K562 (cell line): Measurements from ENCODE around the gene MBD3. TPM values are rescaled to one million over a fixed set of nuclear protein-coding genes. Genes with fewer than 3 reads are reported as not detected.

Experiments used
- CBX3 ChIP-seq, 2 experiments: IDR thresholded peaks; 1 replicate in 1 of 2; 2 replicates in 1 of 2; pipeline ENCODE4 v1.6.1; 2012; ENCODE audit warnings: inconsistent platforms in 2 of 2, low read length in 2 of 2, borderline replicate concordance in 1 of 2, control low read depth in 1 of 2
- HOMEZ ChIP-seq: fragments of 250-450 bp; sonication (Bioruptor Pico); IDR thresholded peaks from 2 replicates; pipeline ENCODE4 v1.4.0; 2020; ENCODE audit warnings: mild to moderate bottlenecking, moderate library complexity
- NR2F6 ChIP-seq: fragments of 450-650 bp; formaldehyde crosslinking; IDR thresholded peaks from 2 replicates; pipeline ENCODE4 v1.4.0; 2020; ENCODE audit warnings: mild to moderate bottlenecking
- PRDM10 ChIP-seq: fragments of 450-650 bp; IDR thresholded peaks from 2 replicates; pipeline ENCODE4 v1.6.1; 2018; ENCODE audit not compliant: partially characterized antibody
- RBM25 ChIP-seq: fragments of 200-400 bp; formaldehyde crosslinking; IDR thresholded peaks from 2 replicates; pipeline ENCODE4 v1.6.1; 2018; ENCODE audit warnings: low read length, low read depth, moderate library complexity; ENCODE audit not compliant: severe bottlenecking
- RFX5 ChIP-seq: IDR thresholded peaks from 2 replicates; pipeline ENCODE4 v1.6.1; 2011; ENCODE audit warnings: low read depth, mild to moderate bottlenecking, improper control_type of control experiment, low read length
- SNRNP70 ChIP-seq: fragments of 200-400 bp; formaldehyde crosslinking; optimal IDR thresholded peaks from 2 replicates; pipeline ENCODE3; 2017; ENCODE audit warnings: low read depth, low read length
- TCF3 ChIP-seq: sonication (generic); formaldehyde crosslinking; IDR thresholded peaks from 2 replicates; pipeline ENCODE4 v1.4.0; 2020; ENCODE audit warnings: mild to moderate bottlenecking, missing genetic modification reagents
- TRIM25 ChIP-seq: fragments of 450-650 bp; IDR thresholded peaks from 2 replicates; pipeline ENCODE4 v1.7.0; 2016; ENCODE audit warnings: borderline replicate concordance
- ZNF507 ChIP-seq: conservative IDR thresholded peaks from 2 replicates; pipeline ENCODE4 v1.6.1; 2017; ENCODE audit warnings: missing genetic modification characterization, missing compliant biosample characterization
- ZNF707 ChIP-seq: fragments of 250-450 bp; sonication (Bioruptor Pico); conservative IDR thresholded peaks from 2 replicates; pipeline ENCODE4 v1.8.0; 2022; ENCODE audit warnings: inconsistent platforms, mild to moderate bottlenecking, moderate library complexity
- ZNF778 ChIP-seq: fragments of 450-650 bp; formaldehyde crosslinking; IDR thresholded peaks from 2 replicates; pipeline ENCODE4 v1.4.0; 2020; ENCODE audit warnings: mild to moderate bottlenecking, moderate library complexity
- ZSCAN32 ChIP-seq: fragments of 450-650 bp; formaldehyde crosslinking; IDR thresholded peaks from 2 replicates; pipeline ENCODE4 v1.4.0; 2020; ENCODE audit warnings: mild to moderate bottlenecking, moderate library complexity
- polyA plus RNA-seq, 8 experiments: library from polyadenylated mRNA; depleted of rRNA in 4 of 8; stranded (reverse) in 5 of 8; unstranded in 3 of 8; fragments of >200 nt; fragmentation: Nextera tagmentation in 2 of 8; fragmentation: Illumina TruSeq in 1 of 8; extraction: Ambion mirVana in 2 of 8; extraction: Trizol in 1 of 8; gene quantifications; 2 replicates each; pipeline versions ENCODE4 v1.2.1 to v1.2.3, GENCODE V29; 2011 to 2014; ENCODE audit warnings: inconsistent platforms in 1 of 8, missing spikeins in 1 of 8
- total RNA-seq, 7 experiments: library from RNA; depleted of rRNA in 6 of 7; stranded (reverse); fragments of >200 nt in 6 of 7; fragmentation: Illumina TruSeq in 2 of 7; extraction: Trizol in 2 of 7; gene quantifications; 2 replicates each; pipeline versions ENCODE4 v1.2.1 to v1.2.3, GENCODE V29; 2011 to 2021; ENCODE audit warnings: low replicate concordance in 1 of 7

The MBD3 gene
- total and polyA plus RNA-seq, 9 of the 15 experiments (the other 6 are each of a cell fraction or from before 2014, with no cell fraction given) = 0.24 to 137 (median 30.9) TPM

DNA sequence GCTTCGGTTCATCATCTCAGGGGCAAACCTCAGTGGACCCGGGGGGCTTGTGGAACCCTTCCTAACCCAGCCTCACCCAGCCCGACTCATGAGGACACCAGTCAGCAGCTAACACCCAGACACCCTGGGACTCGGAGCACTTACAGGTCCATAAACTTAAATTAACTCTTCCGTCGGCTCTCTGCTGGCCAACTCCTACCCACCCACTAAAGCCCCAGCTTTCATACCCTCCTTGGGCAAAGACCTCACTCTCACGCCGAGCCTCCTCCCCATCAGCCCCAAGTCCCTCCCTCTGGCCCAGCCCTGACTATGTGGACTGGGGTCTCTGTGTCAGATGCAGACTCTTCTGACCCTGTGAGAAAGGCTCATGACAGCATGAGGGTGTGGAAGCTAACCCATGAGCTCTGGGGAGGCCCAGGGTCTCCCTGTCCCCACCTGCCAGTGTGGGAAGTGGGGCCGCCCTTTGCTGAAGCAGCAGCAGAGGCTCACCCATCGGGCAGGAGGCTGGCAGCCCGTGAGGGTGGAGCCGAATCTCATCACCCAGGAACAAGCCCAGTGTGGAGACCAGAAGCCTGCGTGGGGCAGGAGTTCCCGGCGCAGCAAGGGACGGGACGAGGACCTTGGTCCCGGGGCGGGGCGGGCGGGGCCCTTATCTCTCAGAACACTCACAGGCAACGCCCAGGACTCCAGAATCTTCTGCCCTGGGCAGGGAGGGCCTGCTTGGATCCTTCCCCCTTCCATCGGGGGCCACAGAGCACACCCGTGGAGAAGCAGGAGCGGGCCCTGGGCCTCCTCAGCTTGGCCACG is 40.0 kb upstream of the MBD3 start (continued):
- no peak for TF ChIP-seq ZNF778 (CRISPR knock-in tag)
- TF ChIP-seq CBX3 (IDR thresholded peaks at IDR 0.05; ENCODE audit: borderline replicate concordance in 1 of 2, low read length in 2 of 2) = no peak
- no peak for TF ChIP-seq HOMEZ (CRISPR knock-in tag)
- no peak for TF ChIP-seq ZNF707
- TF ChIP-seq PRDM10 = peak; percentile 90
- peak; percentile 90 for TF ChIP-seq TCF3 (CRISPR knock-in tag)
- TF ChIP-seq ZSCAN32 (CRISPR knock-in tag) = no peak
- no peak for TF ChIP-seq RFX5
- TF ChIP-seq ZNF507 (tag) = no peak
- TF ChIP-seq RBM25 = no peak
- no peak for TF ChIP-seq SNRNP70
- TF ChIP-seq NR2F6 = no peak
- TF ChIP-seq TRIM25 = no peak
- TF ChIP-seq, all 486 proteins: peak for 48
